Trophoblast cell (in vitro differentiated cells and primary cell): ENCODE measurements around the gene PPP6R2.

Experiments used
- DNase-seq, 2 donors: peaks; one replicate each; pipeline ENCODE4 v3.0.0-alpha.2; 2016
- H2AFZ ChIP-seq: 2 replicates; pipeline ENCODE4 v1.6.1; 2013; ENCODE audit warnings: low read length, moderate library complexity, mild to moderate bottlenecking; ENCODE audit not compliant: insufficient read depth, poor library complexity
- H2AK5ac ChIP-seq: 2 replicates; pipeline ENCODE4 v1.6.1; 2013; ENCODE audit warnings: mild to moderate bottlenecking, low read length
- H2BK120ac ChIP-seq: 2 replicates; pipeline ENCODE4 v1.6.1; 2013; ENCODE audit warnings: low read length, mild to moderate bottlenecking, moderate library complexity; ENCODE audit not compliant: insufficient read depth, poor library complexity
- H2BK12ac ChIP-seq: 2 replicates; pipeline ENCODE4 v1.6.1; 2013; ENCODE audit warnings: mild to moderate bottlenecking, low read length, moderate library complexity
- H2BK5ac ChIP-seq: 2 replicates; pipeline ENCODE4 v1.6.1; 2013; ENCODE audit warnings: low read length, low read depth, moderate library complexity, mild to moderate bottlenecking; ENCODE audit not compliant: poor library complexity
- H3K14ac ChIP-seq: 2 replicates; pipeline ENCODE4 v1.6.1; 2013; ENCODE audit warnings: mild to moderate bottlenecking, low read length
- H3K18ac ChIP-seq: 2 replicates; pipeline ENCODE4 v1.6.1; 2013; ENCODE audit warnings: mild to moderate bottlenecking, low read length
- H3K23ac ChIP-seq: 2 replicates; pipeline ENCODE4 v1.6.1; 2013; ENCODE audit warnings: low read length
- H3K27ac ChIP-seq: 2 replicates; pipeline ENCODE4 v1.5.1; 2013; ENCODE audit warnings: low read depth, mild to moderate bottlenecking, inconsistent platforms, low read length, moderate library complexity
- H3K27me3 ChIP-seq: 2 replicates; pipeline ENCODE4 v1.6.1; 2013; ENCODE audit warnings: inconsistent platforms, mild to moderate bottlenecking, low read length, moderate library complexity; ENCODE audit not compliant: insufficient read depth
- H3K36me3 ChIP-seq, 2 experiments: 1 replicate in 1 of 2; 2 replicates in 1 of 2; pipeline ENCODE4 v1.6.1; 2013; ENCODE audit warnings: low read length in 2 of 2, mild to moderate bottlenecking in 2 of 2, moderate library complexity in 1 of 2; ENCODE audit not compliant: insufficient read depth in 2 of 2, control insufficient read depth in 1 of 2
- H3K4ac ChIP-seq: 2 replicates; pipeline ENCODE4 v1.6.1; 2013; ENCODE audit warnings: low read depth, mild to moderate bottlenecking, low read length, moderate library complexity
- H3K4me1 ChIP-seq, 2 experiments: 1 replicate in 1 of 2; 2 replicates in 1 of 2; pipeline ENCODE4 v1.6.1; 2013; ENCODE audit warnings: low read length in 2 of 2, mild to moderate bottlenecking in 2 of 2, moderate library complexity in 1 of 2; ENCODE audit not compliant: insufficient read depth in 2 of 2, control insufficient read depth in 1 of 2
- H3K4me2 ChIP-seq: 2 replicates; pipeline ENCODE4 v1.6.1; 2013; ENCODE audit warnings: inconsistent platforms, mild to moderate bottlenecking, low read length, moderate library complexity
- H3K4me3 ChIP-seq: 2 replicates; pipeline ENCODE4 v1.5.1; 2013; ENCODE audit warnings: mild to moderate bottlenecking, low read depth, low read length, inconsistent platforms
- H3K79me1 ChIP-seq: one replicate; pipeline ENCODE4 v1.6.1; 2013; ENCODE audit warnings: low read length
- H3K79me2 ChIP-seq: 2 replicates; pipeline ENCODE4 v1.6.1; 2013; ENCODE audit warnings: low read length, mild to moderate bottlenecking; ENCODE audit not compliant: control insufficient read depth, insufficient read depth, poor library complexity
- H3K9ac ChIP-seq: 2 replicates; pipeline ENCODE4 v1.6.1; 2013; ENCODE audit warnings: mild to moderate bottlenecking, low read length
- H3K9me3 ChIP-seq: 2 replicates; pipeline ENCODE4 v1.6.1; 2013; ENCODE audit warnings: low read depth, mild to moderate bottlenecking, control low read depth, inconsistent platforms, low read length; ENCODE audit not compliant: insufficient read depth
- H4K12ac ChIP-seq: 2 replicates; pipeline ENCODE4 v1.6.1; 2013; ENCODE audit warnings: low read depth, mild to moderate bottlenecking, low read length, moderate library complexity
- H4K8ac ChIP-seq: 2 replicates; pipeline ENCODE4 v1.6.1; 2013; ENCODE audit warnings: low read depth, mild to moderate bottlenecking, low read length, moderate library complexity
- H4K91ac ChIP-seq: one replicate; pipeline ENCODE4 v1.6.1; 2013; ENCODE audit warnings: low read depth, mild to moderate bottlenecking, low read length, moderate library complexity
- WGBS: extraction: QIAGEN DNeasy Blood & Tissue Kit; methylation state at CpG from one replicate; pipeline ENCODE4 v1.1.7; 2013; ENCODE audit warnings: missing lambda C conversion rate; ENCODE audit not compliant: insufficient read length, insufficient coverage; ENCODE audit errors: extremely low coverage; 5-methylcytosine and 5-hydroxymethylcytosine counted together

The PPP6R2 gene

DNA sequence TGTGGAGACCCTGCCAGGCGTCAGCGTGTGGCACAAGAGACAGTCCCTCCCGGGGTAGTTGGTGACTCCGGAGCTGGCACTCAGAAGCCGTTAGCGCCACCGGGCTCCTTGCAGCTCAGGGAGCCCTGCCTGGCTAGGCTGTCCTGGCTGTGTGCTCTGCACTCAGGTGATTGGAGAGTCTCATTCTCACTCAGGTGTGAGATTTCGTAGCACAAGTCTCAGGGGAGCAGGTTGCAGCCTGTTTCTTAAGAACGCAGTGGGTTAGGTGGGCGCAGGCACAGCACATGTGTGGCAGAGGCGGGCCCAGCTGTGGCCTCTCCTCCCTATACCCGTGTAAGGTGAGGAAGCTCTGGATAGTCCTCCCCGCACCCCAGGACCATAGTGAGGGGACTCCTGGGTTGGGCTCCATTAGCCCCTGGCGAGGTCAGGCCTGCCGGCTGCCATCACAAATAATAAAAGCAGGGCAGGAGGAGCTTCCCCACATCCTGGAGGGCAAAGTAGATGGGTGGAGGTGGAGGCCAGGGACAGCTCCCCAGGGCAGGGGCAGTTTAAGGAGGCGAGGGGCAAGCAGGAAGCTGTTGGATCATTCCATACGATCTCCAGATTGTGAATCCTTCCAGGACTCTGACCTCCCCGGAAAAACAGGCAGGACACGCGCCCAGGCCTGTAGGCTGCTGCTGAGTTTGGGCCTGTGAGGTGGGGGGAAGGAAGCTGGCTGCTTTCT lies 92.3 kb downstream of the PPP6R2 start:
- Histone ChIP-seq H3K27ac (no peak overlapping the region), H3K79me2 (no peaks in the 10 kb centered on the region), H2BK12ac (no peak overlapping the region), H3K9me3 (no peaks in the 10 kb centered on the region), H2BK120ac (no peak overlapping the region), H3K4me1 (no peaks in the 10 kb centered on the region), H4K91ac (no peak overlapping the region), H4K8ac (no peak overlapping the region), H3K36me3 (peaks cover 79 to 81% of the 10 kb centered on the region in 2 experiments), H3K4me2 (no peak overlapping the region), H3K27me3 (no peaks in the 10 kb centered on the region), H3K23ac (no peak overlapping the region), H2AK5ac (no peak overlapping the region), H2BK5ac (no peak overlapping the region), H3K14ac (no peak overlapping the region), H3K9ac (no peak overlapping the region), H3K79me1 (no peaks in the 10 kb centered on the region), H3K18ac (no peak overlapping the region), H2AFZ (no peak overlapping the region), H3K4ac (no peak overlapping the region), H3K4me3 (no peak overlapping the region), H4K12ac (no peak overlapping the region)
- peak in 1 of 2 donors; percentile 32 for DNase-seq
- no CpG with 5 or more reads among the region's 20 CpGs for WGBS

DNA sequence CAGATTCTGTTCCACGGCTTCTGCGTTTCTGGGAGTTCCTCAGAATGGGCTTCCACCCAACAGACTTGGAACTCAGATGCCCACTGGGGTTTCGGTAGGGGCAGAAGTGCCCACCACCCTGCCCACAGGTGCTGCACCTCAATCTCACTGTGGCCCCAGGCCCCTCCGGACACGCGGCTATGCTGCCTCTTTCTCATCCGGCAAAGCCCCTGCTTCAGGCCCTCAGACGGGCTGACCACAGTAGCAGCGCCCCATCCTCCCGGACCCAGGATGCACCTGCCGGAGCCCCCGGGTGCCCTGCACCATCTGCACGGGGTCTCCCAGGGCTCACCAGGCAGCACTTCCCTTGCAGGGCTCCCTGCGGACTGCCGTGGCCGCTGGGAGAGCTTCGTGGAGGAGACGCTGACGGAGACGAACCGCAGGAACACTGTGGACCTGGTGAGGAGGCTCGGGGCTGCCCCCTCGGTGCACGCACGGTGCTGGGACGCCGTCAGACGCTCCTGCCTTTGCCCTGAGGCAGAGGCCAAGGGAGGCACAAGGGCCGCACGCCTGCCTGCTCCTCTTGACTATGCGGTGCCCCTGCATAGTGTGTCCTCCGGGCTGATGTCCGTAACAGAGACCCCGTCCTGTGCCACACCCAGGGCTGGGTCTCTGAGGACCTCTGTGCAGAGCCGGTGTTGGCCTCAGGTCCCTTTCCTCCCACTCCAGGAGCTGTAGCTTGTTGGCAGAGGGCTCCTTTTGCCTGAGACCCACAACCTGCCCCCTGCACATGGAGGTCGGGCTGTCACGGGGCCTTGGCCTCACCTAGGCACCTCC lies 93.1 kb downstream of the PPP6R2 start:
- no peak overlapping the region for H3K23ac ChIP-seq
- H2AFZ ChIP-seq: no peak overlapping the region
- H3K9ac ChIP-seq: no peak overlapping the region
- no peaks in the 10 kb centered on the region for H3K9me3 ChIP-seq
- H3K14ac ChIP-seq: no peak overlapping the region
- WGBS: no CpG with 5 or more reads among the region's 37 CpGs
- no peak overlapping the region for H2BK12ac ChIP-seq
- no peaks in the 10 kb centered on the region for H3K79me2 ChIP-seq
- no peaks in the 10 kb centered on the region for H3K27me3 ChIP-seq
- no peak overlapping the region for H3K4ac ChIP-seq
- H3K36me3 ChIP-seq: peaks cover 83% of the 10 kb centered on the region in 2 experiments
- H2BK5ac ChIP-seq: no peak overlapping the region
- H3K4me1 ChIP-seq: no peaks in the 10 kb centered on the region
- H4K8ac ChIP-seq: no peak overlapping the region
- DNase-seq: no peak
- H4K91ac ChIP-seq: no peak overlapping the region
- no peak overlapping the region for H4K12ac ChIP-seq
- no peak overlapping the region for H3K18ac ChIP-seq
- no peak overlapping the region for H2BK120ac ChIP-seq
- no peak overlapping the region for H3K4me2 ChIP-seq
- H3K4me3 ChIP-seq: no peak overlapping the region
- no peak overlapping the region for H3K27ac ChIP-seq
- H2AK5ac ChIP-seq: no peak overlapping the region
- H3K79me1 ChIP-seq: no peaks in the 10 kb centered on the region

DNA sequence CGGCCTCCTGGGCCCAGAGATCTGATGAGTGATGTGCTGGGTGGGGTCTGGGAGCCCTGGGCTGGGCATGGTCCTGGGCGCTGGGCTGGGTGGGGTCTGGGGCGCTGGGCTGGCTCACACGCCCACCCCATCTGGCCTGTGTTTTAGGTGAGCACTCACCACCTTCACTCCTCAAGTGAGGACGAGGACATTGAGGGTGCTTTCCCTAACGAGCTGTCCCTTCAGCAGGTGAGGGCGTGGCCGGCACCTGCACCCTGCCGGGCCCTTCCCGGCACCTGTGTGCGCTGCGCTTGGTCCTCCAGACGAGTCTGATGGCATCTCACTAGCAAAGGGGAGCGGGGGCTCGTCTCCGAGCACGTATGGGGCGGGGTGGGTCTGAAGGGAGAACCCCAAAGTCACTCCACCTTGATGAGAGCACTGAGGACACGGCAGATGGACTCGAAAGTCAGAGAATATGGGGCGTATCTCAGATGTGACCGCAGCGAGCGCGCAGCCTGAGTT lies 93.8 kb downstream of the PPP6R2 start:
- Histone ChIP-seq H4K8ac (no peak overlapping the region), H2AFZ (no peak overlapping the region), H3K27ac (no peak overlapping the region), H3K4me1 (no peaks in the 10 kb centered on the region), H3K14ac (no peak overlapping the region), H2BK12ac (no peak overlapping the region), H3K27me3 (no peaks in the 10 kb centered on the region), H3K23ac (no peak overlapping the region), H3K4ac (no peak overlapping the region), H3K36me3 (peaks cover 83% of the 10 kb centered on the region in 2 experiments), H2BK120ac (no peak overlapping the region), H3K79me1 (no peaks in the 10 kb centered on the region), H3K18ac (no peak overlapping the region), H2AK5ac (no peak overlapping the region), H3K4me2 (no peak overlapping the region), H4K91ac (no peak overlapping the region), H3K9ac (no peak overlapping the region), H4K12ac (no peak overlapping the region), H3K9me3 (no peaks in the 10 kb centered on the region), H3K4me3 (no peak overlapping the region), H3K79me2 (no peaks in the 10 kb centered on the region), H2BK5ac (no peak overlapping the region)
- WGBS: no CpG with 5 or more reads among the region's 25 CpGs
- DNase-seq: no peak

DNA sequence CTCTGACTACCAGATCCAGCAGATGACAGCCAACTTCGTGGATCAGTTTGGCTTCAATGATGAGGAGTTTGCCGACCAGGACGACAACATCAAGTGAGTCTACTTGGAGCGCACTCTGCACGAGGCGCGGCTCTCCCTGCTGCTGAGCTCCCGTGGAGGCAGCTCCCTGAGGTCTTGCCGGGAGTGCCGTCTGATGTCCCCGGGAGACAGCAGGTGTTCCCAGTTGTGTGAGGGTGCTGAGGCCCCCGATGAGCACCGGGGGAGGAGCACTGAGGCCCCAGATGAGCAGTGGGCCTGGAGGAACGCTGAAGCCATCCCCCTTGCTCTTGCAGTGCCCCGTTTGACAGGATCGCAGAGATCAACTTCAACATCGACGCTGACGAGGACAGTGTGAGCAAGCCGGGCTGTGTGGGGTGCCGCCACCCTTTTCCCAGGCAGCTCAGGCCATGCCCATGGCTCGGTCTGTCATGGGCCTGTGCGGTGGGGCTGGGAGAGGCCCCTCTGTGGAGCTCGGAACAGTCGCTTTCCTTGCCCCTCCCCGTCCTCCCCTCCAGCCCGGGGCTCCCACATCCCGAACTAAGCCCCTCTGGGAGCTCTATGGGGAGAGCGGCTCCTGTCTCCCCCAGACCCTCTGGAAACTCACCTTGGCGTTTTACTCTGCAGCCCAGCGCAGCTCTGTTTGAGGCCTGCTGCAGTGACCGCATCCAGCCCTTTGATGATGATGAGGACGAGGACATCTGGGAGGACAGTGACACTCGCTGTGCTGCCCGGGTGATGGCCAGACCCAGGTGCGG lies 94.6 kb downstream of the PPP6R2 start:
- Histone ChIP-seq H2BK120ac (no peak overlapping the region), H4K8ac (no peak overlapping the region), H4K12ac (no peak overlapping the region), H2AK5ac (no peak overlapping the region), H3K9me3 (no peaks in the 10 kb centered on the region), H3K23ac (no peak overlapping the region), H2BK12ac (no peak overlapping the region), H4K91ac (no peak overlapping the region), H3K4me2 (no peak overlapping the region), H2BK5ac (no peak overlapping the region), H3K18ac (no peak overlapping the region), H3K79me2 (no peaks in the 10 kb centered on the region), H3K27ac (no peak overlapping the region), H3K14ac (no peak overlapping the region), H3K79me1 (no peaks in the 10 kb centered on the region), H3K36me3 (peaks cover 76 to 78% of the 10 kb centered on the region in 2 experiments), H3K9ac (no peak overlapping the region), H2AFZ (no peak overlapping the region), H3K4ac (no peak overlapping the region), H3K27me3 (no peaks in the 10 kb centered on the region), H3K4me1 (no peaks in the 10 kb centered on the region), H3K4me3 (no peak overlapping the region)
- DNase-seq: no peak
- WGBS: no CpG with 5 or more reads among the region's 36 CpGs
